ENCODE measurements around the gene ZNF346. TPM values are rescaled to one million over a fixed set of nuclear protein-coding genes. Genes with fewer than 3 reads are reported as not detected.

Gene ZNF346
- total RNA-seq, 1 experiment from 2014 or later: 32.5 TPM

- intact Hi-C loops (cut with micrococcal nuclease): no loop called here
- H3K4me1 Mint-ChIP-seq (ENCODE audit: insufficient read depth, unreplicated experiment): peaks cover 16% of the 10 kb centered on the region
These were observed 67.5 kb downstream of the ZNF346 start for GRCh38 chr5:177089825-177090641.

DNA sequence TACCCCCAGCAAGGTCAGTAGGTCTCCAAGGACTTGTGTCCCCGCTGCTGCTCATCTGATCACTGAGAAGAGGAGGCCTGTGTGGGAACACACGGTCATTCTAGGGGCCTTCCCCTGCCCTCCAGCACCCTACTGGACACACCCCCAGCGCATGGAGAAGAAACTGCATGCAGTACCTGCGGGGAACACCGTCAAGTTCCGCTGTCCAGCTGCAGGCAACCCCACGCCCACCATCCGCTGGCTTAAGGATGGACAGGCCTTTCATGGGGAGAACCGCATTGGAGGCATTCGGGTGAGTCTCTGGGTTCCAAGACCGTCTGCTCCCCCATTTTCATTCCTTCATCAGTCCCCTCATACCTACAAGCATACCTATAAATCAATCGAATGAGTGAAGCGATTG lies 68.3 kb downstream of the ZNF346 start:
- no peak overlapping the region for H3K27ac Mint-ChIP-seq (ENCODE audit: low read depth, unreplicated experiment)
- no peaks in the 10 kb centered on the region for H3K9me3 Mint-ChIP-seq (ENCODE audit: unreplicated experiment)
- TF ChIP-seq, protein P1, sequence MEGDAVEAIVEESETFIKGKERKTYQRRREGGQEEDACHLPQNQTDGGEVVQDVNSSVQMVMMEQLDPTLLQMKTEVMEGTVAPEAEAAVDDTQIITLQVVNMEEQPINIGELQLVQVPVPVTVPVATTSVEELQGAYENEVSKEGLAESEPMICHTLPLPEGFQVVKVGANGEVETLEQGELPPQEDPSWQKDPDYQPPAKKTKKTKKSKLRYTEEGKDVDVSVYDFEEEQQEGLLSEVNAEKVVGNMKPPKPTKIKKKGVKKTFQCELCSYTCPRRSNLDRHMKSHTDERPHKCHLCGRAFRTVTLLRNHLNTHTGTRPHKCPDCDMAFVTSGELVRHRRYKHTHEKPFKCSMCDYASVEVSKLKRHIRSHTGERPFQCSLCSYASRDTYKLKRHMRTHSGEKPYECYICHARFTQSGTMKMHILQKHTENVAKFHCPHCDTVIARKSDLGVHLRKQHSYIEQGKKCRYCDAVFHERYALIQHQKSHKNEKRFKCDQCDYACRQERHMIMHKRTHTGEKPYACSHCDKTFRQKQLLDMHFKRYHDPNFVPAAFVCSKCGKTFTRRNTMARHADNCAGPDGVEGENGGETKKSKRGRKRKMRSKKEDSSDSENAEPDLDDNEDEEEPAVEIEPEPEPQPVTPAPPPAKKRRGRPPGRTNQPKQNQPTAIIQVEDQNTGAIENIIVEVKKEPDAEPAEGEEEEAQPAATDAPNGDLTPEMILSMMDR (IDR thresholded peaks at IDR 0.05; ENCODE audit: unreplicated experiment): no peak
- DNase-seq (ENCODE audit: unreplicated experiment): no peak
- H3K4me1 Mint-ChIP-seq (ENCODE audit: insufficient read depth, unreplicated experiment): peaks cover 18% of the 10 kb centered on the region
- intact Hi-C loops (cut with micrococcal nuclease): no loop called here
- H3K4me3 Mint-ChIP-seq (ENCODE audit: unreplicated experiment): no peak overlapping the region
- ChIA-PET CTCF (interaction anchor here (1.2 to 1.7 kb wide), 2 partner anchors 20 to 22 kb away, joined by 3 to 4 read pairs; no protein-coding TSS in a partner anchor), POLR2A (no interaction called here)
- H3K27me3 Mint-ChIP-seq (ENCODE audit: insufficient read depth, unreplicated experiment): no peaks in the 10 kb centered on the region
- peaks cover 6% of the 10 kb centered on the region for H3K36me3 Mint-ChIP-seq (ENCODE audit: insufficient read depth, unreplicated experiment)
- BruUV-seq (replicated peaks): no TSS peak

More at GRCh38 chr5:177089825-177090641, 67.5 kb downstream of the ZNF346 start:
- ChIA-PET CTCF (interaction anchor here (1.2 to 1.4 kb wide), 3 partner anchors 12 to 22 kb away, joined by 4 to 9 read pairs (median 6); no protein-coding TSS in a partner anchor), POLR2A (no interaction called here)
- no peak for DNase-seq (ENCODE audit: unreplicated experiment)
- H3K36me3 Mint-ChIP-seq (ENCODE audit: insufficient read depth, unreplicated experiment): peaks cover 7% of the 10 kb centered on the region
- no peak overlapping the region for H3K27ac Mint-ChIP-seq (ENCODE audit: low read depth, unreplicated experiment)
- no TSS peak for BruUV-seq (replicated peaks)
- no peak overlapping the region for H3K4me3 Mint-ChIP-seq (ENCODE audit: unreplicated experiment)
- no peaks in the 10 kb centered on the region for H3K27me3 Mint-ChIP-seq (ENCODE audit: insufficient read depth, unreplicated experiment)
- no peaks in the 10 kb centered on the region for H3K9me3 Mint-ChIP-seq (ENCODE audit: unreplicated experiment)
- TF ChIP-seq, protein P1 (IDR thresholded peaks at IDR 0.05; ENCODE audit: unreplicated experiment): no peak

DNA sequence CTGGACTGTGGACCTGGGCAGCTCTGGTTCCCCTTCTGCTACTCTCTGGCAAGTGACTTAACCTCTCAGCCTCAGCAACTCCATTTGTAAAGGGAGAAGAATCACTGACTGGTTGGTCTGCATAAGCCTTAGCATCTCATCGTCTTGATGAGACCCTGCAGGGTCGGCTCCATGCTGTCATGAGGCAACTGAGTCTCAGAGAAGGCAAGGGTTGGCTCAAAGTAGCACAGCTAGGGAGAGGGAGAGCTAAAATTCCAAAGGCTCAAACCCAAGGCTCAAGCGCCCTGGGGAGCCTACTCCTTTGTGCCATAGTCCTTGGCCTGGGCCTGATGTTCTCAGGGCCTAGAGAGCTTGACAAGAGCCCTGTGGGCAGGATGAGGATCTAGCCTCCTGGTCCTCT lies 68.7 kb downstream of the ZNF346 start:
- ChIA-PET POLR2A (no interaction called here), CTCF (interaction anchor here (1.2 to 1.7 kb wide), 2 partner anchors 20 to 22 kb away, joined by 3 to 4 read pairs; no protein-coding TSS in a partner anchor)
- no peaks in the 10 kb centered on the region for H3K27me3 Mint-ChIP-seq (ENCODE audit: insufficient read depth, unreplicated experiment)
- peaks cover 1% of the 10 kb centered on the region for H3K36me3 Mint-ChIP-seq (ENCODE audit: insufficient read depth, unreplicated experiment)
- BruUV-seq (replicated peaks): no TSS peak
- TF ChIP-seq, protein P1 (IDR thresholded peaks at IDR 0.05; ENCODE audit: unreplicated experiment): no peak
- H3K4me1 Mint-ChIP-seq (ENCODE audit: insufficient read depth, unreplicated experiment): peaks cover 14% of the 10 kb centered on the region
- no peak overlapping the region for H3K4me3 Mint-ChIP-seq (ENCODE audit: unreplicated experiment)
- H3K27ac Mint-ChIP-seq (ENCODE audit: low read depth, unreplicated experiment): no peak overlapping the region
- no peaks in the 10 kb centered on the region for H3K9me3 Mint-ChIP-seq (ENCODE audit: unreplicated experiment)
- intact Hi-C loops (cut with micrococcal nuclease): no loop called here
- DNase-seq (ENCODE audit: unreplicated experiment): no peak

- ChIA-PET POLR2A (interaction anchor here (0.6 to 0.7 kb wide), 2 partner anchors 8 to 21 kb away, joined by 3 read pairs; no protein-coding TSS in a partner anchor), CTCF (interaction anchor here (0.6 to 2.5 kb wide), 6 partner anchors 14 to 290 kb away, joined by 3 to 11 read pairs (median 3); no protein-coding TSS in a partner anchor)
- intact Hi-C loops (cut with micrococcal nuclease): no loop called here
- DNase-seq (ENCODE audit: unreplicated experiment): no peak
- H3K36me3 Mint-ChIP-seq (ENCODE audit: insufficient read depth, unreplicated experiment): no peaks in the 10 kb centered on the region
- no TSS peak for BruUV-seq (replicated peaks)
- H3K27me3 Mint-ChIP-seq (ENCODE audit: insufficient read depth, unreplicated experiment): no peaks in the 10 kb centered on the region
- TF ChIP-seq, protein P1 (IDR thresholded peaks at IDR 0.05; ENCODE audit: unreplicated experiment): no peak
- no peak overlapping the region for H3K27ac Mint-ChIP-seq (ENCODE audit: low read depth, unreplicated experiment)
- peaks cover 11% of the 10 kb centered on the region for H3K4me1 Mint-ChIP-seq (ENCODE audit: insufficient read depth, unreplicated experiment)
- H3K9me3 Mint-ChIP-seq (ENCODE audit: unreplicated experiment): no peaks in the 10 kb centered on the region
- H3K4me3 Mint-ChIP-seq (ENCODE audit: unreplicated experiment): no peak overlapping the region
These were observed 69.9 kb downstream of the ZNF346 start for GRCh38 chr5:177092178-177093081.
